ENCODE results near the gene FA2H.
"Not testable (repeated sequence)": the region's sequence is repeated elsewhere in the genome, so short reads cannot be mapped to it uniquely, and the experiment has no call there.

FA2H gene

DNA sequence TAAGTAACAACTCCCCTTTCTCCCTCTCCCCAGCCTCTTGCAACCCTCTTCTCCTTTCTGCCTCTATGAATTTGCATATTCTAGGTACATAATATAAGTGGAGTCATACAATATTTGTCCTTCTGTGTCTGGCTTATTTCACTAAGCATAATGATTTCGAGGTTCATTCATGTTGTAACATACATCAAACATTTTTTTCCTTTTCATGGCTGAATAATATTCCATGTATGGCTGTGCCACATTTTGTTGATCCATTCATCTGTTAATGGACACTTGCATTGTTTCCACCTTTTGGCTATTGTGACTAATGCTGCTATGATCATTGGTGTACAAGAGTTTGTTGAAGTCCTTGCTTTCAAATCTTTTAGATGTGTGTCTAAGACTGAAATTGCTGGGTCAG lies 17.6 kb upstream of the FA2H start:
- H3K9ac ChIP-seq (ENCODE audit: low read depth, low read length) = no peak overlapping the region
- H3K4me1 ChIP-seq (ENCODE audit: insufficient read depth, low read length) = no peaks in the 10 kb centered on the region
- no peak overlapping the region for H3K4me3 ChIP-seq (ENCODE audit: low read length)
- no peaks in the 10 kb centered on the region for H3K27me3 ChIP-seq (ENCODE audit: insufficient read depth, low read length)
- peaks cover 3% of the 10 kb centered on the region; the same call in 1 of the 2 replicates for H3K9me3 ChIP-seq (ENCODE audit: insufficient read depth, low read depth, low read length)
- no peaks in the 10 kb centered on the region for H3K36me3 ChIP-seq (ENCODE audit: insufficient read depth, low read depth, low read length)
- H3K27ac ChIP-seq (ENCODE audit: low read length) = no peak overlapping the region

DNA sequence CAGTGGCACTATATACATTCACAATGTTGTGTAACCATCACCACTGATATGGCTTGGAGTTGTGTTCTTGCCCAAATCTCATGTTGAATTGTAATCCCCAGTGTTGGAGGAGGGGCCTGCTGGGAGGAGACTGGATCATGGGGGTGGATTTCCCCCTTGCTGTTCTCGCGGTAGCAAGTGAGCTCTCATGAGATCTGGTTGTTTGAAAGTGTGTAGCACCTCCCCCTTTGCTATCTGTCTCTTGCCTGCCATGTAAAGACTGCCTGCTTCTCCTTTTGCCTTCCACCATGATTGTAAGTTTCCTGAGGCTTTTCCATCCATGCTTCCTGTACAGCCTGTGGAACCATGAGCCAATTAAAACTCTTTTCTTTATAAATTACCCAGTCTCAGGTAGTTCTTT lies 17.1 kb upstream of the FA2H start:
- H3K36me3 ChIP-seq (ENCODE audit: insufficient read depth, low read depth, low read length); H3K4me3 ChIP-seq (ENCODE audit: low read length); H3K27ac ChIP-seq (ENCODE audit: low read length); H3K9me3 ChIP-seq (ENCODE audit: insufficient read depth, low read depth, low read length); H3K9ac ChIP-seq (ENCODE audit: low read depth, low read length); H3K4me1 ChIP-seq (ENCODE audit: insufficient read depth, low read length); H3K27me3 ChIP-seq (ENCODE audit: insufficient read depth, low read length): not testable (repeated sequence)

DNA sequence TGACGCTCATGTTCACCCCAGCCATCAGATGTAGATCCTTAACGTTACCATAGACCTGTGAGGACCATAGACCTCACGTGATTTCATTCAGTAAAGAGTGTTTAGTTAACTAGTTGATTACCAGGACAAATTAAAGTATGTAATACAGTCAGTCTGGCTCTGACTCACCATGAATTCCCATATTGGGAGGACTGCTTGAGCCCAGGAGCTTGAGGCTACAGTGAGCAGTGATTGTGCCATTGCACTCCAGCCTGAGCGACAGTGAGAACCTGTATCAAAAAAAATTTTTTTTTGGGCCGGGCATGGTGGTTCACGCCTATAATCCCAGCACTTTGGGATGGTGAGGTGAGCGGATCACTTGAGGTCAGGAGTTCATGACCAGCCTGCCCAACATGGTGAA lies 13.5 kb upstream of the FA2H start:
- no peak overlapping the region for H3K27ac ChIP-seq (ENCODE audit: low read length)
- H3K36me3 ChIP-seq (ENCODE audit: insufficient read depth, low read depth, low read length) = no peaks in the 10 kb centered on the region
- no peaks in the 10 kb centered on the region for H3K9me3 ChIP-seq (ENCODE audit: insufficient read depth, low read depth, low read length)
- H3K4me1 ChIP-seq (ENCODE audit: insufficient read depth, low read length) = no peaks in the 10 kb centered on the region
- no peaks in the 10 kb centered on the region for H3K27me3 ChIP-seq (ENCODE audit: insufficient read depth, low read length)
- no peak overlapping the region for H3K9ac ChIP-seq (ENCODE audit: low read depth, low read length)
- H3K4me3 ChIP-seq (ENCODE audit: low read length) = no peak overlapping the region

DNA sequence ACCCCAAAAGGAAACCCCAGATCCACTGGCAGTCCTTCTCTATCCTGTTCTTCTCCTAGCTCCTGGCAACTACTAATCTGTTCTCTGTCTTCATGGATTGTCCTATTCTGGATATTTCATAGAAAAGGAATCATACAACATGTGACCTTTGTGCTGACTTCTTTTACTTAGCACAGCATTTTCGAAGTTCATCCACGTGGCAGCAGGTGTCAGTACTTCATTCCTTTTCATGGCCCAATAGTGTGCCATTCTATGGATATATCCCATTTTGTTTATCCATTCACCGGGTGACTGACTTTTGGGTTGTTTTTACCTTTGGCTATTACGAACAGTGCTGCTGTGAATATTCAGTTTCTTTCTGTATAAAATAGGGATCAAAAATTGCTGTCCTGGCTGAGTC lies 10.4 kb upstream of the FA2H start:
- Histone ChIP-seq H3K4me3 (ENCODE audit: low read length) (no peak overlapping the region), H3K9me3 (ENCODE audit: insufficient read depth, low read depth, low read length) (no peaks in the 10 kb centered on the region), H3K27me3 (ENCODE audit: insufficient read depth, low read length) (no peaks in the 10 kb centered on the region), H3K27ac (ENCODE audit: low read length) (no peak overlapping the region), H3K9ac (ENCODE audit: low read depth, low read length) (no peak overlapping the region), H3K4me1 (ENCODE audit: insufficient read depth, low read length) (no peaks in the 10 kb centered on the region), H3K36me3 (ENCODE audit: insufficient read depth, low read depth, low read length) (no peaks in the 10 kb centered on the region)

DNA sequence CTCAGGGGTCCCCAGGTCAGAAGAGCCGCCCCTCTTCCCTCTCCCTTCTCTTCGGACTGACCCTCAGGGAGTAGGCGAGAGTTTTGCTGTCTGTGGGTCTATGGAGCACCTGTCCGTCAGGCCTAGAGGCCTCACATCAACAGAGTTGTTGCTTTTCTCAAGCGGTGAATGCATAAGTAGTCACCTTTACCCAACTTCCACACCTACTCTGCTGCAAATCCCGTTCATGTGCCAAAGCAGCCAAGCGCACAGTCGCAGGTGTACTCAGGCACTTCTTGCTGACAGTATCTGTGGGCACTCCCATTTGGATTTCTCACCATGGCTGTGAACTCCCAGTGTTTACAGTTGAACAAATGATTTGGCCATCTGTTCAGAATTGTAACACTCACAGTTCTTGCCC lies 4.0 kb upstream of the FA2H start:
- no peaks in the 10 kb centered on the region for H3K9me3 ChIP-seq (ENCODE audit: insufficient read depth, low read depth, low read length)
- no peaks in the 10 kb centered on the region; the same call in 1 of the 2 replicates for H3K4me1 ChIP-seq (ENCODE audit: insufficient read depth, low read length)
- no peak overlapping the region for H3K27ac ChIP-seq (ENCODE audit: low read length)
- H3K36me3 ChIP-seq (ENCODE audit: insufficient read depth, low read depth, low read length) = no peaks in the 10 kb centered on the region
- H3K4me3 ChIP-seq (ENCODE audit: low read length) = no peak overlapping the region
- H3K9ac ChIP-seq (ENCODE audit: low read depth, low read length) = no peak overlapping the region
- H3K27me3 ChIP-seq (ENCODE audit: insufficient read depth, low read length) = peaks cover 19% of the 10 kb centered on the region

DNA sequence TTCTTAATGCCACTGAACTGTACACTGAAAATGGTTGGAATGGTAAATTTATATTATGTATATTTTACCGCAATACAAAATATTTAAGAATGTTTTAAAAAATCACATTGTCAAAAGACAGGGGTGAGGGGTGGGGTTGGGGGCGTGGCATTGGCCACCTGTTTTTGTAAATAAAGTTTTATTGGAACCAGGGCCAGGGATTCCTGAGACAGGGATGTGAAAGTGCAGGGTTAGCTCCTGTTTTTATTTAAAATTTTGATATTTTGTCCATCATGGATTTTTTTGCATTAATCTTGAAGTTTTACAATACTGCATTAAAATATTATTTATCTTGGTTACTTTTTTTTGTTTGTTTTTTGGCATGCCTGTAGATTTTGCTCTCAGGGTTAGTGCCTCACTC lies 2.3 kb upstream of the FA2H start:
- Histone ChIP-seq H3K4me1 (ENCODE audit: insufficient read depth, low read length) (no peaks in the 10 kb centered on the region; the same call in 1 of the 2 replicates), H3K9me3 (ENCODE audit: insufficient read depth, low read depth, low read length) (no peaks in the 10 kb centered on the region), H3K9ac (ENCODE audit: low read depth, low read length) (no peak overlapping the region), H3K27me3 (ENCODE audit: insufficient read depth, low read length) (peaks cover 36% of the 10 kb centered on the region), H3K36me3 (ENCODE audit: insufficient read depth, low read depth, low read length) (no peaks in the 10 kb centered on the region), H3K27ac (ENCODE audit: low read length) (no peak overlapping the region), H3K4me3 (ENCODE audit: low read length) (no peak overlapping the region)

DNA sequence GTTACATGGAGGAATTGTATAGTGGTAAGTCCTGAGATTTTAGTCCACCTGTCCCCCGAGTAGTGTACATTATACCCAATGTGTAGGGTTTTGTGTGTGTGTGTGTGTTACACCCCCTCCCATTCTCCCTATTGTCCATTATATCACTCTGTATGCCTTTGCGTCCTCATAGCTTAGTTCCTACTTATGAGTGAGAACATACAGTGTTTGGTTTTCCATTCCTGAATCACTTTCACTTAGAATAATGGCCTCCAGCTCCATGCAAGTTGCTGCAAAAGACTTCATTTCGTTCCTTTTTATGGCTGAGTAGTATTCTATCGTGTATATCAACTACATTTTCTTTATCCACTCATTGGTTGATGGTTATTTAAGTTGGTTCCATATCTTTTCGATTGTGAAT lies 635 bp upstream of the FA2H start:
- H3K9ac ChIP-seq (ENCODE audit: low read depth, low read length) = no peak overlapping the region
- H3K36me3 ChIP-seq (ENCODE audit: insufficient read depth, low read depth, low read length) = no peaks in the 10 kb centered on the region
- H3K4me3 ChIP-seq (ENCODE audit: low read length) = peak overlapping the region; percentile 64

DNA sequence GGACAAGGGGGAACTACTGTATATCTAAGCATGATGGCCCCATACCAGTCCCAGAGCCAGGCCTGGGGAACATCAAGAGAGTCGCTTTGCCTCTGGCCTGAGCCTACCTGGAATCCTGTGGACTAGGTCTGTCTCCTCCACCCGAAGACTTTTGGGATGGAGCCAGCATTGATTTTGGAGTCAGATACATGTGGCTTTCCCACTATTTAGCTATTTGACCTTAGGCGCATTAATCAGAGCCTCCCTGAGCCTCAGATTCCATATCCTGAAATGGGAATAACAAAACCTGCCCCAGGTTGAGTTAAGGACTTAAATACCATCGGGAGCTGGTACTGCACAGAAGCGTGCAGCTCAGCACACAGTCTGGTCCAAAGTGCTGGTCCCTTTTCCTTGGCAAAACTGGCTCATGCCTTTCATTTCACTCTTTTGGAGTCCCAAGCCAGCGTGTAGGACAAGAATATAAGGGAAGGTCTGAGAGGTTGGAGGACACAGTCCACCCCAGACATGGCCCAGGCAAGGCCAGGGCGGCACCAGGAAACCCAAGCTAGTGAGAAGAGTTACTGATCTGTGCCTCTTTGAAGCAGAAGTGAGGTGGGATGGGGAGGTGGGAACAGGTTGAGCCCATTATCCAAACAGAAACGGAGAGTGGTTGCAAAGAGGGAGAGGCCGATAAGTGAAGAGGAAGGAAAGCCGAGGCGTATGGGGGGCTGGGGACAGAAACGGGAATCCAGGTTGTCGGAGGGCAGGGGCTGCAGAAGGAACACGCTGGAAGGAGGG lies 986 bp downstream of the FA2H start:
- Histone ChIP-seq H3K9ac (ENCODE audit: low read depth, low read length) (0 out of 2 replicates have a peak overlapping the region, but pooled peaks have one; percentile 1), H3K27me3 (ENCODE audit: insufficient read depth, low read length) (peaks cover 40% of the 10 kb centered on the region), H3K27ac (ENCODE audit: low read length) (no peak overlapping the region), H3K36me3 (ENCODE audit: insufficient read depth, low read depth, low read length) (no peaks in the 10 kb centered on the region), H3K9me3 (ENCODE audit: insufficient read depth, low read depth, low read length) (no peaks in the 10 kb centered on the region), H3K4me3 (ENCODE audit: low read length) (peak overlapping the region; percentile 64), H3K4me1 (ENCODE audit: insufficient read depth, low read length) (no peaks in the 10 kb centered on the region; the same call in 1 of the 2 replicates)

More for the DNA sequence above, 635 bp upstream of the FA2H start:
- Histone ChIP-seq H3K27me3 (ENCODE audit: insufficient read depth, low read length) (peaks cover 40% of the 10 kb centered on the region), H3K27ac (ENCODE audit: low read length) (no peak overlapping the region), H3K9me3 (ENCODE audit: insufficient read depth, low read depth, low read length) (no peaks in the 10 kb centered on the region), H3K4me1 (ENCODE audit: insufficient read depth, low read length) (no peaks in the 10 kb centered on the region; the same call in 1 of the 2 replicates)

DNA sequence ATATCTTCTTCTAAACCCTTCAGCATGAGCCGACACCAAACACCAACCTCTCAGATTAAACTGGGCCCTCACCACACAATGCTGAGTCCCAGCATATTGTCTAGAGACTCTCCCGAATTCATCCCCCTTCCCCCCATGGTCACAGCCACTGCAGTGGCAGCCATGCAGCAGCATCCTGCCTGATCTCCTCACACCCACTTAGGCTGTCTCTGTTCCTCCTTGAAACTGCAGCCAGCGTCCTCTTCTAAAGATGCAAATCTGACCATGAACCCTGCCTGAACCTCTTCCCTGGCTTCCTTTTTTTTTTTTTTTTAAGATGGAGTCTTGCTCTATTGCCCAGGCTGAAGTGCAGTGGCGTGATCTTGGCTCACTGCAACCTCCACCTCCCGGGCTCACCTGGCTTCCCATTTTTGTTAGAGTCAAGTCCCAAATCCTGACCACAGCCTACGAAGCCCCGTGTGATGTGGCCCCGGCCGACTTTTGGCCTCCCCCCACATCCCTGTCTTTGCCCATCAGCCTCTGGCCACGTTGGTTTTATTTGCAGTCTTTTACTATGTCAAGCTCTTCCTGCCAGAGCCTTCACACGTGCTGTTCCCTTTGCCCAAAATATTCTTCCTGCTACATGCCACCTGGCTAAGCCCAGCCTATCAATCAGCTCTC lies 2.8 kb downstream of the FA2H start:
- no peak overlapping the region for H3K9ac ChIP-seq (ENCODE audit: low read depth, low read length)
- no peaks in the 10 kb centered on the region; the same call in 1 of the 2 replicates for H3K4me1 ChIP-seq (ENCODE audit: insufficient read depth, low read length)
- no peaks in the 10 kb centered on the region for H3K9me3 ChIP-seq (ENCODE audit: insufficient read depth, low read depth, low read length)
- no peak overlapping the region for H3K4me3 ChIP-seq (ENCODE audit: low read length)
- peaks cover 40% of the 10 kb centered on the region for H3K27me3 ChIP-seq (ENCODE audit: insufficient read depth, low read length)
- H3K36me3 ChIP-seq (ENCODE audit: insufficient read depth, low read depth, low read length) = no peaks in the 10 kb centered on the region
- no peak overlapping the region for H3K27ac ChIP-seq (ENCODE audit: low read length)

DNA sequence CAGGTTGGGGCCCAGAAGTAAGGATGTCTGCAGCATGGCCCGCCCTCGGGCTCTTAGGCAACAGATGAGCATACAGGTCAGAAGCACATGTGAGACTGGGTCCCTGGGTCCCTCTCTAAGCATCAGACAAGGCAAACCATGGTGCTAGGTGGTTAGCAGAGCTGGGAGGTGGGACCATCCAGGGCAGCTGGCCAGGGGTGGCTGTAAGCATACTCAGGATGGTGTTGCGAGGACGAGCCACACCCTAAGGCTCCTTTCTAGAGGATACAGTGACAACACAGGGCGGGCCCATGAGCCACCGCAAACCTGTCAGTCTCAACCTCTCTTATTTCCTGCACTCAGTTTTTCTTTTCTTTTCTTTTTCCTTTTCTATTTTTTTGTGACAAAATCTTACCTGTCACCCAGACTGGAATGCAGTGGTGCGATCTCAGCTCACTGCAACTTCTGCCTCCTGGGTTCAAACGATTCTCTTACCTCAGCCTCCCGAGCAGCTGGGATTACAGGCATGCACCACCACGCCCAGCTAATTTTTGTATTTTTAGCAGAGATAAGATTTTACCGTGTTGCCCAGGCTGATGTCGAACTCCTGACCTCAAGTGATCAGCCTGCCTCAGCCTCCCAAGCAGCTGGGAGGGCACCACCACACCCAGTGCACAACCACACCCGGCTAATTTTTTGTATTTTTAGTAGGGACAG lies 3.6 kb downstream of the FA2H start:
- Histone ChIP-seq H3K36me3 (ENCODE audit: insufficient read depth, low read depth, low read length) (no peaks in the 10 kb centered on the region), H3K9ac (ENCODE audit: low read depth, low read length) (no peak overlapping the region), H3K4me1 (ENCODE audit: insufficient read depth, low read length) (no peaks in the 10 kb centered on the region; the same call in 1 of the 2 replicates), H3K9me3 (ENCODE audit: insufficient read depth, low read depth, low read length) (no peaks in the 10 kb centered on the region), H3K27ac (ENCODE audit: low read length) (no peak overlapping the region), H3K4me3 (ENCODE audit: low read length) (no peak overlapping the region), H3K27me3 (ENCODE audit: insufficient read depth, low read length) (peaks cover 40% of the 10 kb centered on the region)

DNA sequence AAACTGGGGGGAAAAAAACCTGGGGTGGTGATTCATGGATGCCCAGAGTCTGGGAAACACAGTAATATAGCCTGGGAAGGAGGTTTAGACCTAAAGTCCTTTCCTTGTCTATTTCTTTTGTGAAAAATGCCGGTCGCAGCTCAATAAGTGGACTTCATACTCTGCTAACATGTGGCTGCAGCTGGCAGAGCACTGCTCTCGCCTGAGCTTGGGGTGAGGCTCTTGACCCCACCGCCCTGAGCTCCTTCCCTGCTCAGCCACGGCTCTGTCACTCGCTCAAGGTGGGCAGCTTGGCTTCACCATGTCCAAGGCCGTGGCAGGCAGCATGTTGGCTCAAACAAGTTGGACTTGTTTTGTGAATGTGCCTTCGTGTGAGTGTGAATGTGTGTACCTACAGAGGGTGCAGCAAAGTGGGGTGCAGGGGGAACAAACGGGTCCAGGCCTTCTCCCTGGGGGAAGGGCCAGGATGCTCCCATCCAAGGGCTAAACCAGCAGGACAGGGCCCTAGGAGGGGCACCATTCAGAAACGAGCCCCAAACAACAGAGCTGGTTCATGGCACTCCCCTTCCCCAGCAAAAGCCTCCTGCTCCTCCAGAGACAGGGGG lies 4.9 kb downstream of the FA2H start:
- Histone ChIP-seq H3K4me1 (ENCODE audit: insufficient read depth, low read length) (no peaks in the 10 kb centered on the region; the same call in 1 of the 2 replicates), H3K9me3 (ENCODE audit: insufficient read depth, low read depth, low read length) (no peaks in the 10 kb centered on the region), H3K27me3 (ENCODE audit: insufficient read depth, low read length) (peaks cover 29% of the 10 kb centered on the region), H3K9ac (ENCODE audit: low read depth, low read length) (no peak overlapping the region), H3K27ac (ENCODE audit: low read length) (no peak overlapping the region), H3K36me3 (ENCODE audit: insufficient read depth, low read depth, low read length) (no peaks in the 10 kb centered on the region), H3K4me3 (ENCODE audit: low read length) (no peak overlapping the region)

All from iPS-20b (cell line).